Suprapubic skin (tissue), 4 donors: ENCODE results near the gene SECISBP2L. TPM values are rescaled to one million over a fixed set of nuclear protein-coding genes. Genes with fewer than 3 reads are reported as not detected.

Source experiments
- DNase-seq, 2 donors: peaks; one replicate each; pipeline ENCODE4 v3.0.0-alpha.2; 2019; ENCODE audit warnings: low spot score in 2 of 2
- H3K27ac ChIP-seq: fragments of 200-600 bp; sonication (generic); one replicate; pipeline ENCODE4 v1.5.1; 2019
- H3K27me3 ChIP-seq: fragments of 200-600 bp; sonication (generic); one replicate; pipeline ENCODE4 v1.5.1; 2019
- H3K36me3 ChIP-seq: fragments of 200-600 bp; sonication (generic); one replicate; pipeline ENCODE4 v1.5.1; 2019
- H3K4me1 ChIP-seq: fragments of 200-600 bp; sonication (generic); one replicate; pipeline ENCODE4 v1.5.1; 2019
- H3K4me3 ChIP-seq: fragments of 200-600 bp; sonication (generic); one replicate; pipeline ENCODE4 v1.5.1; 2019; ENCODE audit warnings: mild to moderate bottlenecking
- H3K9me3 ChIP-seq: fragments of 200-600 bp; sonication (generic); one replicate; pipeline ENCODE4 v1.5.1; 2019
- CTCF ChIP-seq, 2 donors: fragments of 200-600 bp in 1 of 2; fragments of 450-650 bp in 1 of 2; sonication (generic) in 1 of 2; IDR thresholded peaks; one replicate each; pipeline ENCODE4 v1.5.1; 2016 to 2019; ENCODE audit warnings: antibody characterized with exemption in 2 of 2, mild to moderate bottlenecking in 1 of 2, moderate library complexity in 1 of 2
- EP300 ChIP-seq: sonication (generic); formaldehyde crosslinking; IDR thresholded peaks from one replicate; pipeline ENCODE4 v1.6.1; 2017; ENCODE audit warnings: antibody characterized with exemption
- POLR2A ChIP-seq, 2 donors: fragments of 450-650 bp; IDR thresholded peaks; one replicate each; pipeline ENCODE4 v1.6.1; 2017; ENCODE audit warnings: antibody characterized with exemption in 2 of 2, mild to moderate bottlenecking in 2 of 2, moderate library complexity in 2 of 2
- POLR2AphosphoS5 ChIP-seq, 3 donors: sonication (generic); formaldehyde crosslinking; IDR thresholded peaks; one replicate each; pipeline ENCODE4 v1.6.1; 2017; ENCODE audit warnings: antibody characterized with exemption in 3 of 3
- WGBS: methylation state at CpG from one replicate; pipeline ENCODE4 v1.1.5; 2018; 5-methylcytosine and 5-hydroxymethylcytosine counted together
- total RNA-seq, 4 donors: library from RNA; depleted of rRNA; stranded (reverse); fragments of >200 nt; gene quantifications; one replicate each; pipeline ENCODE4 v1.1.0, GENCODE V29; 2016

Gene SECISBP2L
- total RNA-seq, 4 donors from 2014 or later, result 21.8 to 58.6 (median 38.7) TPM

GRCh38 chr15:48967336-48967735 lies 78.9 kb downstream of the SECISBP2L start:
- Histone ChIP-seq H3K36me3 (no peaks in the 10 kb centered on the region), H3K4me3 (no peak overlapping the region), H3K27ac (no peak overlapping the region), H3K27me3 (no peaks in the 10 kb centered on the region), H3K9me3 (no peaks in the 10 kb centered on the region), H3K4me1 (peaks cover 18% of the 10 kb centered on the region)
- no peak for TF ChIP-seq EP300
- TF ChIP-seq CTCF (IDR thresholded peaks at IDR 0.05), result no peak
- no peak for TF ChIP-seq POLR2AphosphoS5 (IDR thresholded peaks at IDR 0.05)
- no peak for TF ChIP-seq POLR2A (IDR thresholded peaks at IDR 0.05)
- DNase-seq, result no peak

- TF ChIP-seq POLR2A (IDR thresholded peaks at IDR 0.05) (no peak), EP300 (no peak), CTCF (IDR thresholded peaks at IDR 0.05) (no peak), POLR2AphosphoS5 (IDR thresholded peaks at IDR 0.05) (no peak)
- Histone ChIP-seq H3K27ac (no peak overlapping the region), H3K27me3 (no peaks in the 10 kb centered on the region), H3K4me1 (peaks cover 20% of the 10 kb centered on the region), H3K36me3 (no peaks in the 10 kb centered on the region), H3K4me3 (no peak overlapping the region), H3K9me3 (no peaks in the 10 kb centered on the region)
- no peak for DNase-seq
- WGBS, result 58% methylated on average over 2 of the region's 2 CpGs
These were observed 79.5 kb downstream of the SECISBP2L start for GRCh38 chr15:48966595-48967301.

- no peaks in the 10 kb centered on the region for H3K9me3 ChIP-seq
- no peaks in the 10 kb centered on the region for H3K27me3 ChIP-seq
- no peak overlapping the region for H3K4me3 ChIP-seq
- H3K4me1 ChIP-seq, result peaks cover 20% of the 10 kb centered on the region
- H3K36me3 ChIP-seq, result no peaks in the 10 kb centered on the region
- no peak overlapping the region for H3K27ac ChIP-seq
- TF ChIP-seq CTCF (IDR thresholded peaks at IDR 0.05) (no peak), POLR2A (IDR thresholded peaks at IDR 0.05) (no peak), EP300 (no peak)
- DNase-seq, result no peak
These were observed 80.3 kb downstream of the SECISBP2L start for GRCh38 chr15:48965972-48966371.

GRCh38 chr15:48964898-48965297 lies 81.3 kb downstream of the SECISBP2L start:
- WGBS, result 93% methylated on average over 2 of the region's 2 CpGs
- H3K27me3 ChIP-seq, result no peaks in the 10 kb centered on the region
- no peaks in the 10 kb centered on the region for H3K9me3 ChIP-seq
- no peak overlapping the region for H3K4me3 ChIP-seq
- no peaks in the 10 kb centered on the region for H3K36me3 ChIP-seq
- peaks cover 20% of the 10 kb centered on the region for H3K4me1 ChIP-seq
- TF ChIP-seq EP300 (no peak), POLR2AphosphoS5 (IDR thresholded peaks at IDR 0.05) (no peak), CTCF (IDR thresholded peaks at IDR 0.05) (no peak), POLR2A (IDR thresholded peaks at IDR 0.05) (no peak)
- DNase-seq, result no peak
- no peak overlapping the region for H3K27ac ChIP-seq

- peak; percentile 69 to 82 for DNase-seq
- peaks cover 20% of the 10 kb centered on the region for H3K4me1 ChIP-seq
- H3K9me3 ChIP-seq, result no peaks in the 10 kb centered on the region
- TF ChIP-seq CTCF (IDR thresholded peaks at IDR 0.05), result peak in 1 of 2 donors; percentile 9
- TF ChIP-seq POLR2A (IDR thresholded peaks at IDR 0.05), result no peak
- no peaks in the 10 kb centered on the region for H3K36me3 ChIP-seq
- H3K4me3 ChIP-seq, result peak within 1 kb of the TSS; percentile 60
- H3K27me3 ChIP-seq, result no peaks in the 10 kb centered on the region
- WGBS, result 0% methylated on average over 16 of the region's 16 CpGs
- peak within 1 kb of the TSS; percentile 5 for H3K27ac ChIP-seq
These were observed 82.6 kb downstream of the SECISBP2L start, which contains the start of gene SHC4 for GRCh38 chr15:48963524-48964113. TSS of gene SHC4 (minus strand) at chr15:48963919. CDS start at chr15:48963015, 904 bp downstream.
